Gastroesophageal sphincter (tissue), 4 donors: ENCODE results near the gene GPATCH2L. TPM values are rescaled to one million over a fixed set of nuclear protein-coding genes. Genes with fewer than 3 reads are reported as not detected.

Experiments
- ATAC-seq: fragments of 150-250 bp; one replicate; pipeline ENCODE4 v1.9.1; 2016; ENCODE audit warnings: mild to moderate bottlenecking, moderate library complexity
- H3K27ac ChIP-seq, 4 donors: fragments of 200-600 bp; sonication (generic) in 3 of 4; 1 replicate in 3 of 4; 2 replicates in 1 of 4; pipeline ENCODE4 v1.5.1; 2016 to 2019
- H3K27me3 ChIP-seq: fragments of 200-600 bp; sonication (generic); one replicate; pipeline ENCODE4 v1.5.1; 2019
- H3K36me3 ChIP-seq, 2 donors: fragments of 200-600 bp; sonication (generic); one replicate each; pipeline ENCODE4 v1.5.1; 2019; ENCODE audit warnings: control low read depth in 1 of 2
- H3K4me1 ChIP-seq, 3 donors: fragments of 200-600 bp; sonication (generic); 1 replicate in 2 of 3; 2 replicates in 1 of 3; pipeline ENCODE4 v1.5.1; 2016 to 2019; ENCODE audit warnings: control low read depth in 2 of 3
- H3K4me3 ChIP-seq, 2 donors: fragments of 200-600 bp; sonication (generic); one replicate each; pipeline ENCODE4 v1.5.1; 2019; ENCODE audit warnings: mild to moderate bottlenecking in 1 of 2, moderate library complexity in 1 of 2
- H3K9me3 ChIP-seq, 3 donors: fragments of 200-600 bp; sonication (generic); one replicate each; pipeline ENCODE4 v1.5.1; 2017 to 2019; ENCODE audit warnings: control low read depth in 2 of 3
- CTCF ChIP-seq, 4 experiments: fragments of 200-600 bp in 2 of 4; fragments of 450-650 bp in 2 of 4; sonication (generic) in 1 of 4; IDR thresholded peaks; one replicate each; pipeline ENCODE4 v1.5.1; 2017 to 2019; ENCODE audit warnings: antibody characterized with exemption in 4 of 4, mild to moderate bottlenecking in 2 of 4, moderate library complexity in 2 of 4
- EP300 ChIP-seq: sonication (generic); formaldehyde crosslinking; IDR thresholded peaks from one replicate; pipeline ENCODE4 v1.6.1; 2017; ENCODE audit warnings: antibody characterized with exemption, mild to moderate bottlenecking
- POLR2A ChIP-seq, 2 donors: fragments of 450-650 bp; IDR thresholded peaks; one replicate each; pipeline ENCODE4 v1.6.1; 2017; ENCODE audit warnings: antibody characterized with exemption in 2 of 2, mild to moderate bottlenecking in 2 of 2, moderate library complexity in 1 of 2
- POLR2AphosphoS5 ChIP-seq: sonication (generic); formaldehyde crosslinking; IDR thresholded peaks from one replicate; pipeline ENCODE4 v1.6.1; 2017; ENCODE audit warnings: antibody characterized with exemption
- WGBS, 2 donors: methylation state at CpG; one replicate each; pipeline ENCODE4 v1.1.5; 2018; ENCODE audit warnings: low coverage in 1 of 2; 5-methylcytosine and 5-hydroxymethylcytosine counted together
- total RNA-seq, 4 donors: library from RNA; depleted of rRNA; stranded (reverse); fragments of >200 nt; gene quantifications; one replicate each; pipeline ENCODE4 v1.1.0, GENCODE V29; 2016

GPATCH2L gene
- total RNA-seq = 10 to 100 TPM; 34.2 to 64.0 (median 56.0) TPM

GRCh38 chr14:76151398-76152332, at the start of gene GPATCH2L:
Gene GPATCH2L, plus strand, starts transcription at chr14:76151922. Its CDS starts 2,442 bp downstream, at chr14:76154364.
- peak; percentile 99 for ATAC-seq
- no peaks in the 10 kb centered on the region for H3K9me3 ChIP-seq
- WGBS, 2 donors = 8% methylated on average over 2 to 16 of the region's 43 CpGs
- H3K4me1 ChIP-seq = peaks cover 9 to 43% (median 33%) of the 10 kb centered on the region in 3 donors
- peak within 1 kb of the TSS; percentile 67 to 92 for H3K4me3 ChIP-seq
- no peaks in the 10 kb centered on the region for H3K27me3 ChIP-seq
- TF ChIP-seq POLR2A (IDR thresholded peaks at IDR 0.05) = peak; percentile 72 to 78
- peak; percentile 95 for TF ChIP-seq POLR2AphosphoS5
- TF ChIP-seq EP300 = no peak
- H3K27ac ChIP-seq = peak within 1 kb of the TSS; percentile 84 to 96 (median 87)
- peaks cover 0 to 12% of the 10 kb centered on the region in 2 donors for H3K36me3 ChIP-seq

GRCh38 chr14:76104802-76105355, 46.8 kb upstream of the GPATCH2L start:
- peaks cover 2 to 41% (median 6%) of the 10 kb centered on the region in 3 donors for H3K4me1 ChIP-seq
- no peaks in the 10 kb centered on the region for H3K9me3 ChIP-seq
- H3K4me3 ChIP-seq = no peak overlapping the region
- no peaks in the 10 kb centered on the region for H3K27me3 ChIP-seq
- no peak overlapping the region for H3K27ac ChIP-seq
- WGBS, 2 donors = 80 to 92% methylated on average over 2 to 7 of the region's 8 CpGs
- H3K36me3 ChIP-seq = no peaks in the 10 kb centered on the region
- TF ChIP-seq CTCF (IDR thresholded peaks at IDR 0.05) = no peak
- TF ChIP-seq POLR2A (IDR thresholded peaks at IDR 0.05) = no peak
- no peak for TF ChIP-seq POLR2AphosphoS5
- no peak for TF ChIP-seq EP300
- ATAC-seq = no peak

GRCh38 chr14:76106188-76106587, 45.5 kb upstream of the GPATCH2L start:
- no peak overlapping the region for H3K27ac ChIP-seq
- H3K9me3 ChIP-seq = no peaks in the 10 kb centered on the region
- peaks cover 0 to 28% (median 2%) of the 10 kb centered on the region in 3 donors for H3K4me1 ChIP-seq
- WGBS, 2 donors = 89 to 100% methylated on average over 2 of the region's 2 CpGs
- ATAC-seq = no peak
- TF ChIP-seq POLR2A (IDR thresholded peaks at IDR 0.05) (no peak), EP300 (no peak), POLR2AphosphoS5 (no peak), CTCF (IDR thresholded peaks at IDR 0.05) (no peak)
- H3K4me3 ChIP-seq = no peak overlapping the region
- no peaks in the 10 kb centered on the region for H3K36me3 ChIP-seq
- no peaks in the 10 kb centered on the region for H3K27me3 ChIP-seq

- no peak for ATAC-seq
- WGBS, 2 donors = 69 to 81% methylated on average over 5 to 10 of the region's 14 CpGs
Observed at GRCh38 chr14:76109087-76109880, 42.4 kb upstream of the GPATCH2L start.

More at GRCh38 chr14:76109087-76109880, 42.4 kb upstream of the GPATCH2L start:
- H3K27ac ChIP-seq = no peak overlapping the region
- no peak overlapping the region for H3K4me3 ChIP-seq
- TF ChIP-seq CTCF (IDR thresholded peaks at IDR 0.05) (no peak), POLR2A (IDR thresholded peaks at IDR 0.05) (no peak), POLR2AphosphoS5 (no peak), EP300 (no peak)
- H3K36me3 ChIP-seq = no peaks in the 10 kb centered on the region
- H3K4me1 ChIP-seq = no peaks in the 10 kb centered on the region
- no peaks in the 10 kb centered on the region for H3K27me3 ChIP-seq
- no peaks in the 10 kb centered on the region for H3K9me3 ChIP-seq
